ENCODE measurements around the gene ATG101. TPM values are rescaled to one million over a fixed set of nuclear protein-coding genes. Genes with fewer than 3 reads are reported as not detected.
"Not testable (repeated sequence)": the region's sequence is repeated elsewhere in the genome, so short reads cannot be mapped to it uniquely, and the experiment has no call there.

Gene ATG101
- total RNA-seq, 1 experiment from 2014 or later, result 114 TPM

GRCh38 chr12:52097045-52097666 lies 27.4 kb downstream of the ATG101 start:
- DNase-seq (ENCODE audit: low spot score), result no peak

- not testable (repeated sequence) for DNase-seq (ENCODE audit: low spot score)
Measured at GRCh38 chr12:52104431-52105089, 34.8 kb downstream of the ATG101 start.

- DNase-seq (ENCODE audit: low spot score), result peak; percentile 88
Measured at GRCh38 chr12:52116222-52117125, 46.7 kb downstream of the ATG101 start.

- not testable (repeated sequence) for DNase-seq (ENCODE audit: low spot score)
Measured at GRCh38 chr12:52117806-52118475, 48.2 kb downstream of the ATG101 start.

GRCh38 chr12:52119398-52120254 lies 49.8 kb downstream of the ATG101 start:
- DNase-seq (ENCODE audit: low spot score), result peak; percentile 74

- no peak for DNase-seq (ENCODE audit: low spot score)
Measured at GRCh38 chr12:52120951-52121823, 51.4 kb downstream of the ATG101 start.

GRCh38 chr12:52121824-52122539 lies 52.2 kb downstream of the ATG101 start:
- DNase-seq (ENCODE audit: low spot score), result peak; percentile 69

GRCh38 chr12:52122540-52122871 lies 52.7 kb downstream of the ATG101 start:
- no peak for DNase-seq (ENCODE audit: low spot score)

- DNase-seq (ENCODE audit: low spot score), result no peak
Measured at GRCh38 chr12:52122904-52123303, 53.1 kb downstream of the ATG101 start.

- no peak for DNase-seq (ENCODE audit: low spot score)
Measured at GRCh38 chr12:52123487-52124186, 53.9 kb downstream of the ATG101 start.

GRCh38 chr12:52125476-52125900 lies 55.7 kb downstream of the ATG101 start:
- no peak for DNase-seq (ENCODE audit: low spot score)

- no peak for DNase-seq (ENCODE audit: low spot score)
Measured at GRCh38 chr12:52126050-52126604, 56.3 kb downstream of the ATG101 start.

Other genes starting within 250 kb of the ATG101 start
- gene FIGNL2, start 221.3 kb upstream of the ATG101 start, total RNA-seq (2014; rRNA removed; shearing (Covaris generic)), result not detected in 2 replicates
- not detected in 2 replicates for gene ANKRD33, start 181.9 kb upstream of the ATG101 start, total RNA-seq (2014; rRNA removed; shearing (Covaris generic))
- not detected in 2 replicates for gene ACVRL1, start 162.5 kb upstream of the ATG101 start, total RNA-seq (2014; rRNA removed; shearing (Covaris generic))
- 10.6 and 14.2 TPM in 2 replicates for gene ACVR1B, start 118.3 kb upstream of the ATG101 start, total RNA-seq (2014; rRNA removed; shearing (Covaris generic))
- gene TAMALIN, start 63.0 kb upstream of the ATG101 start, total RNA-seq (2014; rRNA removed; shearing (Covaris generic)), result 0.05 TPM in 1 of 2 replicates, not detected in the other
- gene NR4A1, start 18.5 kb upstream of the ATG101 start, total RNA-seq (2014; rRNA removed; shearing (Covaris generic)), result 49.6 and 61.2 TPM in 2 replicates
- gene SMIM41, start 9.7 kb downstream of the ATG101 start, total RNA-seq (2014; rRNA removed; shearing (Covaris generic)), result not detected in 2 replicates
- gene KRT80, start 122.0 kb downstream of the ATG101 start, total RNA-seq (2014; rRNA removed; shearing (Covaris generic)), result 24.7 and 27.0 TPM in 2 replicates
- gene KRT7, start 163.3 kb downstream of the ATG101 start, total RNA-seq (2014; rRNA removed; shearing (Covaris generic)), result 3.8 and 11.9 TPM in 2 replicates
- 0.13 and 0.81 TPM in 2 replicates for gene KRT86, start 204.7 kb downstream of the ATG101 start, total RNA-seq (2014; rRNA removed; shearing (Covaris generic))
- gene KRT81, start 221.6 kb downstream of the ATG101 start, total RNA-seq (2014; rRNA removed; shearing (Covaris generic)), result 0.21 TPM in 1 of 2 replicates, not detected in the other